Fibroblast of villous mesenchyme (primary cell): ENCODE data around the gene TLX3. TPM values are rescaled to one million over a fixed set of nuclear protein-coding genes. Genes with fewer than 3 reads are reported as not detected.

Source experiments
- small RNA-seq: library from RNA; depleted of rRNA; stranded (forward); fragments of <200 nt; gene quantifications from one replicate; pipeline ENCODE3, GENCODE V24; 2012
- total RNA-seq: library from RNA; depleted of rRNA; stranded (reverse); fragments of >200 nt; gene quantifications from 2 replicates; pipeline ENCODE4 v1.2.3, GENCODE V29; 2012

TLX3 gene
- total RNA-seq, 1 donor, result not detected

Small RNA genes within 50 kb of the gene (small RNA-seq; reads per million reads assigned to genes)
- gene AC091980.1, result not detected
- gene RN7SL339P, result not detected

Other genes starting within 250 kb of the TLX3 start
- 926 and 1,000 TPM in 2 replicates for gene NPM1, start 78.6 kb downstream of the TLX3 start, total RNA-seq
- gene FGF18, start 110.4 kb downstream of the TLX3 start, total RNA-seq, result under 0.01 TPM in 1 of 2 replicates, not detected in the other